GM19099 (cell line): ENCODE results near the gene SLC12A5.

ENCODE experiments used
- POLR2A ChIP-seq: IDR thresholded peaks from 3 replicates; pipeline ENCODE4 v1.6.1; 2011; ENCODE audit warnings: low read depth; ENCODE audit not compliant: insufficient read length; ENCODE audit errors: extremely low read depth

Gene SLC12A5

DNA sequence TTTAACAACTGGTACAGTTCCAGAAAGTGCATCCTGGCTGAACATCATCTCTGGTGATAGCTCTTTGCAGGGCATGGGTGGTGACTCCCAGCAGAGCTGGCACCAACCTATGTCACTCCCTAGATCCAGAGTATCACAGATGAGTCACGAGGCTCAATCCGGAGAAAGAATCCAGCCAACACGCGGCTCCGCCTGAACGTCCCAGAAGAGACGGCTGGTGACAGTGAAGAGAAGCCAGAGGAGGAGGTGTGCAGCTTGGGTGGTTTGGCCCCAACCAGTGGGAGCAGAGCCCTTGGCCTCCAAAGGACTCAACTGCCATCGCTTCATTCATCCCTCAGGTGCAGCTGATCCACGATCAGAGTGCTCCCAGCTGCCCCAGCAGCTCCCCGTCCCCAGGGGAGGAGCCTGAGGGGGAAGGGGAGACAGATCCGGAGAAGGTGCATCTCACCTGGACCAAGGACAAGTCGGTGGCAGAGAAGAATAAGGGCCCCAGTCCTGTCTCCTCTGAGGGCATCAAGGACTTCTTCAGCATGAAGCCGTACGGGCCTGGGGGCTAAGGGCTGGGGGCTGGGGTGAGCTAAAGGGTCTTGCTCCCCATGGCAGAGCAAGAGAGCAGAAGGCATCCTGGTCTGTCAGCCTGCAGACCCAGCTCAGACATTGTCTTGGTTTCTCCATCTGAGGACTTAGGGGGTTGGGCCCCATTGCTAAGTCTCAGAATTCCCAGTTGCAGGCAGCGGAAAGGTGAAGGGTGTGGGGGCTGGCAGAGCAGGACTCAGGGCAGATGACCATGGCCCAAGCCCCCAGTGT is 27.2 kb downstream of the SLC12A5 start:
- TF ChIP-seq POLR2A: no peak

DNA sequence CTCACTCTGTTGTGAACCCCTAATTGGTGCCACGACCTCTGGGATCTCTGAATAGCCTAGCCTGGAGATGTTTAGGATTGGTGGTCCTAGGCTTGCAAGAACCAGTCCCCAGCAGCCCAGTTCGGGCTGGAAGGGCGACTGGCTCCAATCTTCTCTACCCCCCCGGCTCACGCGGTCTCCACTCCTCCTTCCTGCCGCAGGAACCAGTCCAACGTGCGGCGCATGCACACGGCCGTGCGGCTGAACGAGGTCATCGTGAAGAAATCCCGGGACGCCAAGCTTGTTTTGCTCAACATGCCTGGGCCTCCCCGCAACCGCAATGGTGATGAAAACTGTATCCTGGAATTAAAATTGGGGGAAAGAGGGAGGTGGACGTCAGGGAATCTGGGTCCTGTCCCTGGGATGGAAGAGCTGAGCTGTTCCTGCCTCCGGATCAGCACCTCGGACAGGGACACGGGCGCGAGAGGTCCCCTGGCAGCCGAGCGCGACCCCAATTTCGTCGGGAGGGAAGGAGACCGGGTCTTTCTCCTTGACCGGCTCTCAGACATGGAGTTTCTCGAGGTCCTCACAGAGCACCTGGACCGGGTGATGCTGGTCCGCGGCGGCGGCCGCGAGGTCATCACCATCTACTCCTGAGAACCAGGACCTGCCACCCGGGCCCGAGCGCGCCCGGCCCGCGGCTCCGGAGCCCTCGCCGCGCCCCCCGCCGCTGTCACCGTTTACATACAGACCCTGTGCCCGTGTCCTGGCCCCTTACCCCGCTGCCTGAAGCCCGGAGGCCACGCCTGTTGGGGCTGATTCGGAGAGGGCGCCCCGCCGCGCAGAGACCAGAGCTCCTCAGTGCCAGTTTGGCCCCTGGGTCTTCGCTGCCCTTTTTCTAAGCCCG is 28.2 kb downstream of the SLC12A5 start:
- TF ChIP-seq POLR2A: no peak

DNA sequence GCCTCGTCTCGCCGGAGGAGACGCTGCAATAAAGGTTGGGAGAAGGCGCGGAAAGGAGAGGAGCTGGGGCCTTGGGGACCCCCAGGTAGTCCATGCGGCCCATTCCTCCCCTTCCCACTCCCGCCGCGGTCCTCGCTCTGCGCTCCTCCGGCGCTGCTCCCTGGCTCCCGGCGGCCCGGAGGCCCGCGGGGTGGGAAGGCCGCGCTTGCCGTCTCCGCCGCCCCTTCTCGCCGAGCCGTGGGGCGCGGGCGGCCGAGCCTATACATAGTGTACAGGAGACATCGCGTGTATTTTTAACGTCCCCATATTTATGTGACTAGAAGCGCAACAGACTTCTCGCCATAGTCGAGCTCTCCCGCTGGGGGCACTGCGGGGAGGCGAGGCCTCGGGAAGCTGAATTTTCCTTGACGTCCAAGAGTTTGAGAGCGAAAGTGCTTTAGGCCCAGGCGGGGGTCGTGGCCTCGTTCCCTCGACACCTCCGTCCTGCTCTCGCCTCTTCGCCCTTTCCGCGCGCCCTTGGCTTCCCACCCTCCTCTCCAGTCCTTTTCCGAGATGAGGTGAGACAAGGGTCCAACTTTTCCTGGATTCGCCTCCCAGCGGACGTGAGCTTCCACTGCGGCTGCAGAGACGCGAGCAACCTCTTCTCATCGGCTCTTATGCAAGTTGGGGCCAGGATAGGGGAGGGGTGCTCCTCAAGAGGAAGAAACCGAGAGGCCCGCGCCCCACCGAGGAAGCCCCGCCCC is 29.0 kb downstream of the SLC12A5 start:
- TF ChIP-seq POLR2A: no peak

DNA sequence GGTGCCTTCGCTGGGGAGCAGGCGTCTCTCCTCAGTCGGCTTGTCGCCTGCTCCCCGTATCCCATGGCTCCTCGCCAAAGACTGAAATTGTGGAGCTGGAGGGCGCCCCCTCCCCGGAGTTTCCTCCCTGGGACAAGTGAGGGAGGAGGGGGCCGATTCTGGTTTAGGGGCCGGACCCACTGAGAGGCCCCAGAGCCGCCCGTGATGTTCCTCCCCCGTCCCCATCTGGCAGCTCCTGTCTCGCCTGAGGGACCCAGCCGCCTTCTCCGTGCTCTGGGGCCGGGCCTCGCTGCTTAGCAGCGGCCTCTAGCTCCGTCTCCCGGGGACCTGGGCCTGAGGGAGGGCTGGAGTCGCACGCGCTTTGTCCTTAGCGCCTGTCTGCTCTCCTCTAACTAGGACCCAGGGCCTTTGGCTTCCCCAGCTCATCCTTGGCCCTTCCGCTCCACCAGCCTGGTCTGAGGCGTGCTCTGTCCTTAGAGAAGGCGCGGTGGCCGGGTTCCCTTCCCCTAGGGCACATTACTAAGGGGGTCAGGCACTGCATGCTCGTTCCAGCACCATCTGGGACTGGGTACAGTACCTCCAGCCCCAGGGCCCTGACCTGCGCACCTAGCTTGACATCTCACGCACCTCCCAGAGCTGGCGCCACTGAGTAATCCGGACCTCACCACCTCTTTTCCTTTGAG is 29.7 kb downstream of the SLC12A5 start:
- TF ChIP-seq POLR2A: no peak

DNA sequence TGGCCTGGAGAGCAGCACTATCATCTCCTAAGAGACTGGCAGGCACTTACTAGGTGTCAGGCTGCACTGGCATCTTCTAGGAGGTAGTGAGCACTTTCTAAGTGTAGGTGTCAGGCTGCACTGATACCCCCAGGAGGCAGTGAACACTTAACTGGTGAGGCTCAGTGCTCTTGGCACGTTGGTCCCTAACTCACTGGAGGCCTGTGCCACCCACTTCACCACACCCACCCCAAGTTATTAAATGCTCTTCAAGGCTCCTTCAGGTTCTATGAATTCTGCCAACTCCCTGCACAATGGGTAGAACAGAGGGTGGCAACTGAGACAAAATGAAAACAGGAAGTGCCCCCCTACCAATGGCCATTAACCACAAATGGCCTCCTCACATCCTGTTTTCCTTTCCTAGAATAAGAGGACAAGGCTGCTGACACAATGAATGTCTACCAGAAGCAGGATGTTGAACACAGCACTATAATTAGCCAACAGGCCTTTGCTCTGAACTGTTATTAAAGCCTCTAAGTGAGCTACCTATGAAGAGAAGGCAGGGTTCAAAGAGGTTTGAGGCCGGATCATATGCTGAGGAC is 31.4 kb downstream of the SLC12A5 start:
- TF ChIP-seq POLR2A: no peak

DNA sequence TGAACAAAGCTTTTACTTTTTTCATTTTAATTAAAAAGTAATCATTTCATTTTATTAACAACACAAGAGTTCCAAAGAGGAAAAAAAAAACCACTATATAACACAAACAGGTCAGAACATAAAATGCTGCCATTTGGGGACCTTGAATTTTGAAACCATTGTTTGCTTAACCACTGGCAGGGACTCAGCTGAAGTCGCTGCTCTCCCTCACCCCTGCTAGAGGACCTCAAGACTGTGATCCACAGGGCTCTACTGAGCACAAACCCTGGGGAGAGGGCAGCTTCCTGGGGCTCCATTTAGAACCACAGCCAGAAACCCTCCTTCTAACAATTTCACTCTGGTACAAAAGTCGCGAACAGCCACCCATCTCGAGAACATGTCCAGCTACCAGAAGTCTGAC is 32.0 kb downstream of the SLC12A5 start:
- TF ChIP-seq POLR2A: no peak

DNA sequence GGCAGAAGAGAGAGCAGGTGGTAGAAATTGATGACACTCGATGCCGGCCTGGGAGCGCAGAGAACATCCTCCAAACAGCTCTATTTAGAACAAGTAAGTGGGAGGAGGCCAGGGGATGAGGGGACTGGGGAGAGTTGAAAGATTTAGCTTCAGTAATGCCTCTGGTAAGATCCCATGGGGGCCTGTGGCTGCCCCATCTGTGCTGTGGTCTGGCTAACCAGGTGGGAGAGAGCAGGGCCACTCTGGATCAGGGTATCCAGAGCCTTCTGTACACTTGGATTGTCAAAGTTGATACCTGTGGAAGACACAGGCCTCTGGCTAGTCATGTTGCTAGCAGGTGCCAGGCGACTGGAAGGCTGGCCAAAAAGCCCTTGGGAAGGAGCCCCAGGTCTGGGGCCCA is 33.1 kb downstream of the SLC12A5 start:
- no peak for TF ChIP-seq POLR2A

DNA sequence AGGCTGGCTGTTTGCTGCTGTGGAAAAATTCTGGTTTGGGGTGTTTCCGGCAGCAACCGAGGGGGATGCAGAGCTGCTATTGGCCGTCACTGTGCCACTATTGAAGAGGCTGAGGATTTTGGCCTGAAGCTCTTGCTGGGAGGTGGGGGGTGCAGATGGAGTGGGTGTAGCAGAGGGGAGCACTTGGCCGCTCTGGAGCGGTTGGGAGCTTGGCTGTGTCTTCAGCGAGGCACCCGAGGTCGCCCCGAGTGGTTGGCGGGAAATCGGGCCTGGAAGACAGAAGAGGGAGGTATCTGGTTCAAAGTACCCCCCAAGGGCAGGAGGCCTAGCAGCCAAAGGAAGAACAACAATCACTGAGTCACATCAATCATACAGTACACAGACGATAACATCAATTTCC is 33.6 kb downstream of the SLC12A5 start:
- TF ChIP-seq POLR2A: no peak

DNA sequence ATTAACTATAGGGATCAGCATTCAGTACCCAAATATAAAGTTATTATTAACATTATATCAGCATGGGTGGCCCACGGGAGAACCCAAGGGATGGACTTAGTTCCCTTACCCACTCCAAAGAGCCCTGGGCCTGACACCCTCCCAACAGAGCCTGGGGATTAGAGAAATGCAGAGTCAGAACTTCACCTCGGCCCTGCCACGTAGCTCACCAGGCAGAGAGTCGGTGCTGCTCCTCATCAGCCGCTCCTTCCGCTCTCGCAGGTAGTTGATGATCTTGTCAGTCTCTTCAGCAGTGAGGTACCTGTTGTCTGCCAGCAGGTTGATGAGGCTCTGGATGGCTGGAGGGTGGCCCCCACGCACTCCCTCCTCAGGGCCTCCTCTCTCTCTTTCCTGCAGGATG is 34.1 kb downstream of the SLC12A5 start:
- TF ChIP-seq POLR2A: no peak

DNA sequence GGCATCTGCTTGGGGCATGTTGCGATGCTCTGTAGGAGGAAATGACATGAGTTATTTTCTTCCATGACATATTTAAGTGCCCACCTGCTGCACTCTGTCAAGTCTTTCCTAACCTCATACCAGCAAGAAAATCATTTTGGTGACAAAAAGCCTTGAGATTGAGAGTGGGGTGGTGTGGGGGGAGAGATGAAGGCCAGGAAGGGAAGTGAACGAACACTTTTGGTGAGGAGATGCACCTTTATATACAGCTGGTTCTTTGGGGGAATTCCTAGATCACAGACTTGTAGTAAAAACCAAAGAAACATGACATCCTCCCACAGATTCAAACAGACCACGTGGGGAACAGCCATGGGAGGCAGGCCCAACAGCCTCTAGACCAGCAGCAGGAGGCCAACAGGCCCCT is 34.6 kb downstream of the SLC12A5 start:
- TF ChIP-seq POLR2A: no peak

DNA sequence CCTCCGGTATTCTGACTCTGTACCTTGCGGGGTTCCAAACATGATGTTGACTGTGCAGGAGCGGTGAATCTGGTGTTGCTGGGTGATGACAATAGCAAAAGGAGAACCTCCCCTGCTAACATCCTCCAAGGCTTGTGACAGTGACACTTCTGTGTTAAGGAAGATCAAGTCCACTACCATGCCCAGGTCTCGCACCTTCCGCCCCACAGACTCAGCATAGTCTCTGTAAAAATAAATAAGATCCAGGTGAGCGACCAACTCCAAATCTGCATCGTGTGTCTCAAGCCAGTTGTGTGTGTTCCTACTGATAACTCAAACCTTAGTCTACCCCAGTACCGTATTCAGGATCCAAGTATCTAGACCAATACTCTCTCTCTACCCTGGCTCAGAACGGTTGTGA is 36.0 kb downstream of the SLC12A5 start:
- no peak for TF ChIP-seq POLR2A

DNA sequence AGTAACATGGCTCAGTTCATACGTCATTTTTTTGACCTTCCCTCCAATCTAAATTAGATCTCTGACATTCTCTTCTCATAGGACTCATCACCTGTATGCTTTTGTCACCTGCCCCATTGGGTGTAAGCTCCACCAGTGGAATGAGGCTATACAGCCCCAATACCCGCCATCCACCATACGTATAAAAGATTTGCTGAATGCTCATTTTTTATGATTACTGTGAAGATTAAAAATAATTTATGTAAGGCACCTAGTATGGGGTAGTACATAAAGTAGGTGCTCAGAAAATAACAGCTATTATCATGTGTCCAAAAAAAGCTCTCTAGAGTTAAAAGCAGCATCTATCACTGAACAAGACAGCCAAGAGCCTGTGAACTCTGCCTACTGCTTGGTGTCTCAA is 36.7 kb downstream of the SLC12A5 start:
- no peak for TF ChIP-seq POLR2A

DNA sequence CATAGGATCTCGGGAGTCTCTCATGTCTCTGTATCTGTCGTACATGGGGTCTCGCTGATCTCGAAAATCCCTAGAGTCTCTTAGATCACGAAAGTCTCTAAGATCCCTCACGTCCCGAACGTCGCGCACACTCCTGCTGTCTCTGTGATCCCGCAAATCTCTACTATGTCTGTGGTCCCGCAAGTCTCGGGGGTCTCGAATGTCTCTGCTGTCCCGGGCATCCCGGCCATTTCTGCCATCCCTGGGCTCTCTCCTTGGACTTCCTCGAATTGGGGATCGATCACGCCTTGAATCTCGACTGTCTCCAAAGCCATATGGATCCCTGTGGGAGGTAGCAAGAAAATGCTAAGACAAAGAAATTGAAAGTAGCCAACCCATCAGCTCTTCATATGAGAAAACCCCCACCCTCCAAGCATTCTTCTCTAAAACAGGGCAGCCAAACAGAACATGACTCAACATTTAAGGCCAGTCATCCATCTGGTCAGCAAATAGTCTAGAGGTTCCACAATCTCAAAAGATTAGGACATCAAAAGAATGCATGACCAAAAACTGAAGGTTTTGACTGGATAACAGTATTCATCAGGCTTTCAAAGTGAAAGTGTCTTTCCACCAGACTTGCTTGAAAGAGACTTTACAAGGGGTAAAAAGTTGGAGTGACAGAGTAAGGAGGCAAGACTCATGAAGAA is 41.3 kb downstream of the SLC12A5 start:
- no peak for TF ChIP-seq POLR2A

DNA sequence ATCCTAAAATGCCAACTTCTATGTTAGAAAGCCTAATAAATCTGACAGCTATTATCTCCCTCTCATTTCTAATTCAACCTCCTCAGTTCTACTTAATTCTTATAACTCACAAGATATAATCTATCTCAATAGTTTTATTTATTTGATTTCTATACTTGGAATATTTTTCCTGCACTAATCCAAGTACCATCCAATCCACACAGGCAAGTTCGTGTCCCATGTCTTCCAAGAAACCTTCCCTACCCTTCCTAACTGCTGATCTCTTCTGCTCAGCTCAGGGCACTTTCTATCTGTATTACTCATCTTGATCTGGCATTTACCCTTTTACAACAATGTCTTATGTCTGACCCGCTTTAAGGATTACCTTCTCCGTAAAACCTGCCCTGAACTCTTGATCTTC is 42.6 kb downstream of the SLC12A5 start:
- TF ChIP-seq POLR2A: no peak

DNA sequence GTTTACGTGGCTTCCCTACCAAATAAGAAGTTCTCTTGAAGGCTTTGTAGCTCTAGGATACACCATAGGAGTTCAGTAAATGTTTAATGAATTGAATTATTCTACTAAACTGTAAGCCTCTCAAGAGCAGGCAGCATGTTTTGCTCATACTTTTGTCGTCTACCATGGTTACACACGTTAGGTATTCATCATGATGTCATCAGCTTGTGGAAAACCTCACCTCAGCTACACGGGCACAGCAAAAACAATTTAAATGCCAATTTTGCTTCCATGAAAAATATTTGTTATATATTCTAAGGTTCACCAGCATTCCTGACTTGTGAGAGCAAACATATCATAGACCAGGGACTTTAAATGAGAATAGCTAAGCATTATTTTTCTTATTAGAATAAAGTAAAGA is 44.0 kb downstream of the SLC12A5 start:
- no peak for TF ChIP-seq POLR2A

DNA sequence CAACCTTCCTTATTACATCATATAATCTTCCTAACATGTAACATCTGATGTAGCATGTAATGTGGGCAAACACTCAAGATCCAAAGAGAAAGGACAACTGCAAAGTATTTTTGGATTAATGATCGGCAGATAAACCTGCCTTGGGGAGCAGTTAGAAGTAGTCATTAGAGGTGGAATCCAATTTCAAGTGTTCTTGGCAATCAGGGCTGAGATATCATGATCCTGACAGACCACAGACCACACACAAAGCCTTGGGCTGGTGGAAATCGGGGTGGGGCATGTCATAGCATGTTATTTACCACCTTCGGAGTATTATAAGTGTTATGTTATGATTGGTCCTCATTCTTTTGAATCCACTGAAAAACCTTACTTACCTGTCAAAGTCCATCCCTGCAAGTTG is 44.4 kb downstream of the SLC12A5 start:
- no peak for TF ChIP-seq POLR2A
